Measurements from ENCODE around the gene KIF17.
A peak's percentile ranks its signal among the peaks of the same experiment; 100 is the strongest.
"Not testable (repeated sequence)": the region's sequence is repeated elsewhere in the genome, so short reads cannot be mapped to it uniquely, and the experiment has no call there.

The KIF17 gene

DNA sequence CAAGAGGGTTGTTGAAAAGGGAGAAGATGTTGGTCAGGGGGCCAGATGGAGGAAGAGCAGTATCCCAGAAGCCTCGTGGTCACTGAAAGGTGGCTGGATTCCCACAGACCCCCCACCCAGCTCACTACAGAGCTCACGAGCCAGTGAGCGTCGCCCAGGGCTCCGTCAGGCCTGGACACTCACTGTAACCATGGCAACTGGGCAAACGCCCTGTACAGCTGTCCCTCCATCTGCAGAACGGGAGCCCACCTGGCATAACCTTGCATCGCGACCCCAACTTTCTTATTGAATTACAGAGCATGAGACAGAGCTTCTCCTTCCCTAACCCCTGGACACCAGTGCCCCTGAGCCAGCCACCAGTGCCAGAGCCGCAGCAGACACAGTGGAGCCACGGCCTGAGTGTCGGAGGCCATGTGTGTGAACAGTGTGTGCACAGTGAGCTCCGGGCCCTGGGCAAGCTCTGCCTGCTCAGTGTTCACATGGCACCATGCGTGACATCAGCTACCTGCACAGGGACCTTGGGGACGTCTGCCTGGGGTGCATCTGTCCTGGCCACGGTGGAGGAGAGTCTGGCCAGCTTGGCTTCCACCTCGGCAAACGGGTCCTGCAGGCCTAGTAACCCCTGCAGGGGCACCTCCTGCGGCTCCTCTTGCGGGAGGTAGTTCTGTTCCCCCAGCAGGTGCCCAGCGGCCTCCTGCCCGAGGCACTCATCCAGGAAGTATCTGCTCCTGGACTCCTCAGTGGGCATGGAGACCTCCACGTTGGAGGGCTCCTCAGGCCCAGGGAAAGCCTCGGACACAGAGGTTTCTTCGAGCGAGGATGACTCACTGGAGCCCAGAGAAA is 30.7 kb downstream of the KIF17 start:
- ATAC-seq (no peak), DNase-seq (no peak)

DNA sequence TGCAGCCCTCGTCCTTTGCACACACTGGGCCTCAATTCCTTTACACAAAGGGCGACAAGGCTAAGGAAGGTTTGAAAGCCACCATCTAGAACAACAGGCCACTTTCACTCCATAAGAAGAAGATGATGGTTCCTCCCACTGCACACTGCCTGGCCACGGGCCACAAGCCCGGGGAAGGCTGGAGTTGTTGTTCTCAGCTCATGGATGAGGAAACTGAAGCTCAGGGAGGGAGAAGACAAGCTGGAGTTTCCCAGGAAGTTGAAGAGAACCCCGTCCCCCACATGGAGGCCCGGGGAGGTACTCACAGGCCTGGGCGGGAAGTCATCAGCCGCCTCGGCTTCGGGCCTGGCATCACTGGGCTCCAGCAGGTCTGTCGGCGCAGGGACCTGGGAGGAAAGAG is 32.1 kb downstream of the KIF17 start:
- DNase-seq (no peak), ATAC-seq (no peak)

DNA sequence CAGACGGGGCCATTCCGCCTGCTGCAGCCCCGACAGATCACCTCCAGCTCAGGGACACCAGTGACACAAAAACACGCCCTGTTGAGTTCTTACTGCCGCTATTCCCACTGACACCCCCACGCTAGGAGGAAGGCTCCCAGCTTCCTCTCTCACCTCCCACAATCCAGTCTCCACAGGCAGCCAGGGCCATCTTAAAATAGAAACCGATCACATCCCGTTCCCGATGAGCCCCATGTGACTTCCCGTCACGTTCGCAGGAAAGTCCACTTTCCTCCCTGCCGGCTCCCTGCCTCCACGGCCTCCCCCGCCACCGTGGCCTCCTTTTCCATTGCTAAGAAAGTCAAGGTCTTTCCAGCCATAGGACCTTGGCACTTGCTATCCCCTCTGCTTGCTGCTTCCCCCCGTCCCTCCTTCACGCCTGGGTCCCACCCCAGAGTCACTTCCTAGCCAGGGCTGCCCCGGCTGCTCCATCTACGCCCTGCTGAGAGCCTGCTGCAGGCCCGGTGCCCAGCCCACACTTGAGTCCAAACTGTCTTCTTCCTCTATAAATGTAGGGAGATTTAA is 32.6 kb downstream of the KIF17 start:
- ATAC-seq (no peak), DNase-seq (no peak)

DNA sequence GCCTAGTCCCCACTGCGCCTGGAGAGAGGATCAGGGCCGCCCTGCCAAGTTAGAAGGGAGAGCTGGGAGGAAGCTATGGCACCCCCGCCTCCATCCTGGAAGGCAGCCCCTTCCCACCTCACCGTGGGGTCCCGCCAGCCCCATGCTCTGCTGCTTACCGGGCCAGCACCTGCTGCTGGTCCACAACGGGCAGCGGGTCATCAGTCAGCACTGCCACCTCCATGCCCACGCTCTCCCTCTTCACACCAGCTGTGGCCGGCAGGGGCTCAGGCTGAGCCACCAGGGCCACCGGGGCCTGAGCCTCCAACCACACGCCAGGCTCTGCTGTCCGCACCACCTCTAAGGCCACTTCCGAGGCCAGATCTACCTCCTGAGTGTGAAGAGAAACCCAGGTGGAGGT is 33.2 kb downstream of the KIF17 start:
- DNase-seq, result no peak
- no peak for ATAC-seq

DNA sequence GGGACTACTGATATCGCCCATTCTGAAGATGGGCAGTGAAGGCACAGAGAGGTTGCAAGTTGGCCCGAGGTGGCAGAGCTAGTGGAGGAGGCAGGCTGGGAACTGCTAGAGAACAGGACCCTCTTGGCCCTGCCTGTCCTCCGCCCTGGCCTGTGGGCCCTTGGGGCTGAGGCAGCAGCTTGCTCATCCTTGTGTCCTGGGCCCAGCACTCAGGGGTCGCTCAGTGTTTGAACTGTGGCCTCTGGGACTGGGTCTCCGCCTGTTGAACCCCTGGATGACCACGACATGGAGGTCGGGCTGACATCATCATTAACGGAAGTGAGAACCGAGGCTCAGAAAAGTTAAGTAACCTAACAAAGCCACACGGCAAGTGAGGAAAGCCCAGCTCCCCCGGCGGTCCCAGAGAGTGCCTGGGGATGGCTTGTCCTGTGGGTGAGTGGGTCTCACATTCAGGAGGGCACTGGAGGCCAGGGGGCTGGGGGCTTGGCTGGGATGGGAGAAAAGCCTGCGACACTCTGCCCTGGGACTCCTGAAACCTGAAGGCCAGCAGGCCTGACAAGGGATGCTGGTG is 33.7 kb downstream of the KIF17 start:
- no peak for ATAC-seq
- no peak for DNase-seq

DNA sequence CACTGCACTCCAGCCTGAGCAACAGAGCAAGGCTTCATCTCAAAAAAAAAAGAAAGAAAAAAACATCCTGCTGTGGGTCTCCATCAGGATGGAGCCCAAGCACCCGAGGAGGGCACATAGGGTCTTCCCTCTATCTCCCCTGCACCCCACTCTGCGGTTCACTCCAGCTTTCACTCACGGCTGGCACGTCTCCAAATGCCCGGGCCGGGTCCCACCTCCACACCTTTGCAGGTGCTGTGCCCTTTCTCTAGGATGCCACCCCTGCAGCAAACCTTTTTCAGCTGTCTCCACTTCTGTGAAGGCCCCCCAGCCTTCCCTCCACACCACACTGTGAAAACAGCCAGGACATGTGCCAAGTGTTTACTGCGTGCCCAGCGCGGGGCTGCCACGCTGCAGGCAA is 34.2 kb downstream of the KIF17 start:
- no peak for ATAC-seq
- DNase-seq, result no peak

DNA sequence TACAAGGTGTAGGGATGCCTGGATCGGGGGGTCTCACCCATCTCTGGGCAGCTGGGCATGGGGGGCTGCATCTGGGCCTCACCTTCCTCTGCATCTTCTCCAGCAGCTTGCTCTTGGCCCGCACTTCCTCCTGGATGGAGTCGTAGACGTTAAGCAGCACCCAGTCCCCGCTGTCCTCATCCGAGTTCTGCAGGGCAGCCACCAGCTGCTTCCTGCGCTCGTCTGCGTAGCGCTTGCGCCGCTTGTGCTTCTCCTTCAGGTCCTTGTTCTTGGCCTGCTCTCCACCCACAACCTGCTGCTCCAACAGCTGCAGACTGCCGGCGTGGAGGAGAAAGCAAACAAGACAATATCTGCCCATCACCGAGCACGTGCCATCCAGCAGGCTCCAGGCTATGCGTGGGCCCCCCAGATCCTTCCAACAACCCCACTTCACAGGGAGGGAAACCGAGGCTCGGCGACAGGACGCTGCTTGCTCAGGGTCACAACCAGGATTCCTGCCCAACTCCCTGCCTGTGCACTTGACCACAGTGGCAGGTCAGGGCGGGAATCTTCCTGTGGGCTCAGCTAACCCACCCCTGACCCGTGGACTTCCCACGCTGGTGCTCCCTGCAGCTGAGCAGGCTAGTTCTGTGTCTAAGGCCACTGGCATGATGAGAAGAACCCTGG is 35.1 kb downstream of the KIF17 start:
- DNase-seq (no peak), ATAC-seq (no peak)

DNA sequence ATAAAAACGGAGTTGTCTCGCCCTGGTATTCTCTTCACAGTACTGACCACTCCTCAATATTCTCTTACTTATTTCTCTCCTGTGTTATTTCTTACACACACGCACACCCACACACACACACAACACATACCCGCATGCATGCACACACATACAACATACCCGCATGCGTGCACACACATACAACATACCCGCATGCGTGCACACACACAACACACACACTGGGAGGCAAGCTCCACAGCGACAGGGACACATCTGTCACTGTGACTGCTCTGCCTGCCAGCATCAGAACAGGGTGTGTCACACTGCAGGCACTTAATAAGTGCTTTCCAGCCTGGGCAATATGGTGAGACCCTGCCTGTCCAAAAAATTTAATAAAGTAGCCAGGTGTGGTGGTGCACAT is 35.8 kb downstream of the KIF17 start:
- ATAC-seq (no peak), DNase-seq (no peak)

DNA sequence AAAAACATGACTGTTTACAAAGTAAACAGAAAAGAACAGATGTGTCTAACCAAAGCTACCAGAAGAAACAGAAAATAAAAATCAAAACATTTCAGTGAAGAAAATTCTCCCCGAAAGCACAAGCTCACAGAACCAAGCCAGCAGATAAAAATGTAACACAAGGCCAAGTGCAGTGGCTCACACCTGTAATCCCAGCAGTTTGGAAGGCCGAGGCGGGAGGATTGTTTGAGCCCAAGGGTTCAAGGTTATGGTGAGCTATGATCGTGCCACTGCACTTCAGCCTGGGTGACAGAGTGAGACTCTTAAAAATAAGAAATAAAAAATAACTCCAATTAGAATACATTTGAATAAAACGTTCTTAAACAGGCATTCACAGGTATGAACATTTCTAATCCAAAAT is 37.5 kb downstream of the KIF17 start:
- ATAC-seq (no peak), DNase-seq (no peak)

DNA sequence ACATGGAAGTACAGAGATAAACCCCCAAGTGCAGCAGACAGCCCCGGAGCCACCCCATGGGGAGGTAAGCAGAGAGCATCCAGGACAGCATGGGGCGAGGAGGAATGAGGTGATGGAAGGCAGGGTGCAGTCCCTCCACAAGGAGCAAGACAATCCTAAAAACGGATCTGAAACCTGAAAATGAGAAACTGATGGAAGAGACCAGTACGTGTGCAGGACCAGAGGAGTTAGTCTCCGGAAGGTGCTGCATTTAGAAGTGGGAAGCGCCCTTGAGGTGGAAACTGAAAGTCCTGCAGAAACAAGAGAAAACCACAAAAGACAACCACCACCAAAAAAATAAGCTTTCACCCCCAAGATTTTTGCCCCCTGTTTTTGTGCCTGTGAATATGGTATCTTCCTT is 39.2 kb downstream of the KIF17 start:
- ATAC-seq (no peak), DNase-seq (no peak)

DNA sequence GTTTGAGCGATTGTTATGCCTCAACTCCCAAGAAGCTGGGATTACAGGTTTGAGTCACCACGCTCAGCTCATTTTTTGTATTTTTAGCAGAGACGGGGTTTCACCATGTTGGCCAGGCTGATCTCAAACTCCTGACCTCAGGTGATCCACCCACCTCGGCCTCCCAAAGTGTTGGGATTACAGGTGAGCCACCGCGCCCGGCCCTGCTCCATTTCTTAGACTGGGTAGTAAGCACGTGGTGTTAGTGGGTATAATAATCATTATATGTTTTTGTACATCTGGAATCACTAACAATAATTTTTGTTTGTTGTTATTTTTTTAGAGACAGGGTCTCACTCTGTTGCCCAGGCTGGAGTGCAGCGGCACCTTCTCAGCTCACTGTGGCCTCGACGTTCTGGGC is 44.2 kb downstream of the KIF17 start:
- not testable (repeated sequence) for ATAC-seq, DNase-seq

DNA sequence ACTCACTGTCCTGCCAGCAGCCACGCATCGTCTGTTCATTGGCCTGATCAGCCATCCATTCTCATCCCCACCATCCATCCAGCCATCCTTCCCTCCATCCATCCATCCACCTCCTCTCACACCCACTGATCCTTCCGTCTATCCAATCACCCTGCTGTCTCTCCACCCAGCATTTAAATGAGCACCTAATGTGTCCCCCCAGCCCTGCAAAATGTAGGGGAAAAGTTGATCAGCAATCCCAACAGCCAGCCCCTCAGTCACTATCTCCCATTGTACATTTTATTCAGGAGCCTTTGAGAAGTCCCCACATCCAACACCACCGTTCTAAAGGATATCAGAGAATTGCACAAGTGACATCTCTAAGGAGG is 45.6 kb downstream of the KIF17 start:
- ATAC-seq, result no peak
- no peak for DNase-seq

DNA sequence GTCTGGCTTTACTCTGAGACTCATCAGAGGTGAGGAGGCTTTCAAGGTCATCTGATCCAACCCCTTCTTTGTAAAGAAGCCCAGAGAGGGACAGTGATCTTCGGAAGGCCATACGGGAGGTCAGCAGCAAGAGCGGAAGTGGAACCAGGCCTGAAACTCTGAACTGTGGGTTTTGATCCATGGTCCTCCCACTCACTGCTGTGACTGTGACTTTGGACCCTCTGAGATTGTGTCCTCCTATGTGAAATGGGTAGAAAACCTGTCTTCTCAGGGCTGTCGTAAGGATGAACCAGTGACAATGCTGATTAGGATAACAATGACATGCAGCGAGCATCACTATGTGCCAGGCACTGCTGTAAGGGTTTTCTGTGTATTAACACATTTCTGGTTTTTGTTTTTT is 46.9 kb downstream of the KIF17 start:
- ATAC-seq, result no peak

DNA sequence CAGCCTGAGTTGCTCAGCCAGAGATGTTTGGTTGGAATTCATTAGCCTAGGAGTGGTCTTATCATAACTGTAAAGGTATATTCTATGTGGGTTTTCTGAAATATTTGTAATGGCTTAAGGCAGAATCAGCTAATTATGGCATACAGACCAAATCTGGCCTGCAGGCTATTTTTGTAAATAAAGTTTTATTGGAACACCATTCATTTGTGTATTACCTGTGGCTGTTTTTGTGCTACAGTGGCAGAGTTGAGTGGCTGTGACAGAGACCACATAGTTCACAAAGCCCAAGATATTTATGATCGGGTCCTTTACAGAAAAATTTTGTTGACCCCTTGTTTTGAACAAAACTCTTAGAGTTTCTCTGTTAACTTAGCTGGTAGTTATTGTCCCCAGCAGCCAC is 49.2 kb downstream of the KIF17 start:
- DNase-seq (no peak), ATAC-seq (no peak)

More for the DNA sequence above, 46.9 kb downstream of the KIF17 start:
- DNase-seq, result no peak

DNA sequence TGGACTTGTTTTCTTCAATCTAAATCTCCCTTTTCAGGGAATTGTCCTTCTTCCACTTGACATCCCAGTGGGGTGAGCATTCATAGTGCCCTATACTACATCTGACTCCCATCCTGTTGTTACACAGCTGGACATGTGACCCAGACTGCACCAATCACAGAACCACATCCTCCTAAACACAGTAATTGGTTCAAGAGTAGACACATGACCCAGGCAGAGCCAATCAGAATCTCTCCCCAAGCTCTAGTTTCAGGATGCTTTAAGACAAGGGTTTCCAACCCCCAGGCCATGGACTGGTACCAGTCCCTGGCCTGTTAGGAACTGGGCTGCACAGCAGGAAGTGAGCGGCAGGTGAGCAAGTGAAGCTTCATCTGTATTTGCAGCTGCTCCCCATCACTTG is 51.0 kb downstream of the KIF17 start:
- ATAC-seq, result peak; percentile 76
- no peak for DNase-seq

DNA sequence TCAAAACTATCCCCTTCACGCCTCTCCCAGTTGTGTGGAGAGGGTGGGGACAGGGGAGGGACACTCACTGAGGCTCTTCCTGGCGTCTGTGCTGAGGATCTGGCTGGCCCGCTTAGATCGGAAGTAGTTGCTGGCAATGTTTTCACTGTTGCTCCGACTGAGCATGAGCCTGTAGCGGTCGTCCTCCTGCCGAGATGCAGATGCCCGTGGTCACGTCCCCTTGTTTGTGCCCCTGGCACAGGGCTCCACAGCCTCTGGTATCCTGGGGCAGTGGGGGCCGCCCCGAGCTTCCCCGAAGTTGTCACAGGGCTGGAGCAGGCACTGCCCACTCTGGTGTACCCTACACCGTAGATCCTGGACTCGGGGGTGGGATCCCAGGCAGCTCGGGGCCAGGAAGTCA is 51.7 kb downstream of the KIF17 start:
- DNase-seq, result no peak
- no peak for ATAC-seq

DNA sequence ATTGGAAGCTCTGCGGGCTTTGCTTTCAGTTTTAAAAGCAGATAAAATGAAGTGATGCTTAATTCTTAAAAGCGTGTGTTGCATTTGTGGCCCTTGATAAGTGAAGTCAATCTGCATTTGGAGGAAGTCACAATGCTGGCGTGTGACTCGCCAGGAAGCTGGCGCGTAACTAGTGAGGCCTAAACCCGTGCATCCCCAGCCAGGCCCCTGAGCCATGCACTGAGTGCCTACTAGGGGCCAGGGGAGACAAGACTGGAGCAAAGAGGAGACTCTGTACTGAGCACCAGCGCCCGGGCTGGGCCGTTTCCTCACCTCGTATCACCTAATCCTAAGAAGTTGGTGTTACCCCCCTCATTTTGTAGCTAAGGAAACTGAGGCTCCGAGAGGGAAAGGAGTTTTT is 52.1 kb downstream of the KIF17 start:
- ATAC-seq (no peak), DNase-seq (no peak)

DNA sequence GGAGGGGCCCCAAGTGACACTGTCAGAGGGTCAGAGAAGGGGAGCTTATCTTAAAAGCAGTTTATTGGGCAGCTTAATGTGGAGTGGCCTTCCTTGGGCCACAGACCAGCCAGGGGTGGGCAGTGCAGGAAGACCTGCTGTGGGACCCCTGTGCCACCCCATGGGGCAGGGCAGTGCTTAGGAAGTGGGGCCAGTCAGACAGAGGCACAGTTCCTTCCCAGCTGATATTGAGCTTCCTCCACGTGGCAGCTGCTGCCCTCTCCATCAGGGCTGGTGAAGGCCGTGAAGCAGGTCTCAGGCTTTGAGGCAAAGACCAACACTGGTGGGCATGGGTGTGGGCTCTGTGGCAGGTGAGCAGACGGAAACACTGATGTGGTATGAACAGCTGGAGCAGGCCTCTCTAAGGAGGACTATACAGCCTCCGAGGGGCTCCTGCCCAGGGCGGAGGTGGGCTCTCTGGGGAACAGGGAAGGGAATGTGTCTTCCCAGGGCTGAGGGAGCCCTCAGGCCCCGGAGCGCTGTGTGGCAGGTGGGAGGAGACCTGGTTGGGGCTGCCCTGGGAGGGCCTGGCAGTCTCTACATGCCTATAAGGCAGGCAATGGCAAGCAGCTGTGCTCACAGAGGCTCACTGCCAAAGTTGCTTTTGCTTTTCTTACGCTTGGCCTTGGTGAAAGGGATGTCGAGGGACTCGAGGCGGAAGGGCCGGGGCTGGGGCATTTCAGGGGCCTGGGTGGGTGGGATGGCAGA is 53.7 kb downstream of the KIF17 start:
- DNase-seq (no peak), ATAC-seq (no peak)

DNA sequence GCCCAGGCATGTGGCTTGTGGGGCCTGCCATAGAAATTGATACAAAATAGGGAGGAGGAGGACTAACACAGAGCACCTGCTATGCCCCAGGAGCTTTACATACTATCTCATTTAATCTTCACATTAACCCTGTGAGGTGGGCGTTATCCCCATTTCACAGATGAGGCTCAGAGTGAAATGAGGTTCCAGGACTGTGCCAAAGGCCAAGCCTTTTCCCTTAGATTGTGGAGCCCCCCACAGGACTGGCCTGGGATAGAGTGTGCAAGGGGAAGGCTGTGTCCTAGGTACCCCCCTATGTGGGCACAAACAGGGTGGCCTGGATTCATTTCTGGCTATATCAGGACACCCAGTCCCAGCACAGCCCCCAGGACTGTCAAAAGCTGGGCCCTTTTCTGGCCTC is 54.4 kb downstream of the KIF17 start:
- DNase-seq (no peak), ATAC-seq (no peak)

DNA sequence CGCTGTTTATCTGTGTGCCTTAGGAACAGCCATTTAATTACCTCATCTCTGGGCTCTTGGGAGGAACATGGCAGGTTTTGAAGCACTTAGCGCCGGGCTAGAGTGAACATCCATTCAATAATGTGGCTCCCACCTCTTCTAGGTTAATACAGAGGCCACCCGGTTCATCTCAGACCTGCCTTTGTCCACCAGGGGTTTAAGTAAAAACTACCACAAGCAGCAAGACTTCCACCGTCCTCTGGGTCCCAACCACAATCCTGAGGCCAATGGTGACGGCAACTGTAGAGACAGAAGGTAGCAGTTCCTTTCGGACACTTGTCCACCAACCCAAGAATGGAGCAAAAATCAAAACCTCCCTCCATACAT is 55.7 kb downstream of the KIF17 start:
- ATAC-seq (no peak), DNase-seq (no peak)

DNA sequence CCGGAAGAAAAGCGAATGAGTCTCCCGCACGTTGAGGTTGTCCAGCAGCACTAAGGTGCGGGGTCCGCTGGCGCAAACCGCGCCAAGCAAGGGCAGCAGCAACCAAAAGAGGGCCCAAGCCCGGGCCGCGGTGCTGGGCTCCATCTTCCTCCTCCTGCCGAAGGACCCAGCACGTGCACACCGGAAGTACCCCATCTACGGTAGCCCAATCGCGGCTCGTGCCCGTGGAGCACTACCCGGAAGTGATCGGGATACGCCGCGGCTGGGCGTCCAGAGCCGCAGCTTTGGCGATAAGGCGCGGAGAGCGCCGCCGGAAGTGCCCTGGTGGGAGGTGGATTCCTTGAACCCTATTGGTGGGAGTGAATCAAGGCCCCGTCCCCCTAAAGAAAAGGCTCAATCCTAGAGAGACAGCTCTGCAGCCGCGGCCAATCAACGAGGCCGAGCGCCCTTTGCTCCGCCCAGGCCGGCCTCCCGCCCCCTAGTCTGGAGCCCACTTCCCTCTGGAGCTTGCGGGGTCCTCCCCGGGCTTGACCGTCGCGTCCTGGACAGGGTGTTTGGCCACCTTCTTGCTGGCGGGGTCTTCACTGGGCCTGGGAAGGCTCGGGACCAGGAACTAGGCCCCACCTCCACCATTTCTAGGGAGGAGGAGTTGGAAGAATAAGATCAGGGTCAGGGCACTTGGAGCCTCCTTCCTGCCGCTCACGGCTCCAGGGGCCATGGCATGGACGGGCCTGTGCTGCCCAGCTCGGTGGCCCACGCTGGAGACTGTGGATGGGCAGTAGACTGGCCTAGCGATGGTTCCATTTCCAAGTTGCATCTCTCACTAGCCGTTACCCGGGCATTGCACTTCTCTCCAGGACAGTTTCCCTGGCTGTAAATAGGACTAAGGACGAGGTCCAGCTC is 56.3 kb downstream of the KIF17 start, which contains the start of gene DDOST:
Gene DDOST (minus strand): TSS at position 163 of the 903 bp plus-strand sequence. CDS start 19 bp downstream, at position 144.
- ATAC-seq (peak; percentile 99), DNase-seq (peak; percentile 94)

DNA sequence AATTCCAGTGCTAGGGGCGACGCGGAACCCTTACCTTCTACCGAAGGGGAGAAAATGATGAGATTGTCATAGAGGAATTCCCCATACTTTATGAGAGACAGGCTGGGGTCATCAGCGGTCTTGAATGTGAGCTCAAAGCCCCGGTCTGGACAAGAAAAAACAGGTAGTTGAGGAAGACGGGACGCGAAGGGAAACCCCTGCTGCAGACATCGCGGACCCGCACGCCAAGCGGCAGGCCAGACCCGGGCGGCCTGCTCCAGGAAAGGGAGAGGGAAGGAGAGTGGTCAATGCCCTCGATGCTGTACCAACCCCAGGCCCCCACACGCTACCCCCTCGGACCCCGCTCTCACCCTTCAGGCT is 57.0 kb downstream of the KIF17 start:
- ATAC-seq (no peak), DNase-seq (peak; percentile 27)
